HG03060 (cell line): Measurements from ENCODE around the gene RPL35.

Experiments used
- ATAC-seq: cut with Tn5 transposase; IDR thresholded peaks from one replicate; pipeline ENCODE4 v1.9.1; 2021; ENCODE audit warnings: low read depth, moderate number of reproducible peaks; ENCODE audit not compliant: unreplicated experiment

Gene RPL35

GRCh38 chr9:124828489-124829333 is 33.0 kb downstream of the RPL35 start:
- no peak for ATAC-seq

GRCh38 chr9:124820698-124821623 is 40.8 kb downstream of the RPL35 start:
- no peak for ATAC-seq

- ATAC-seq = no peak
Observed at GRCh38 chr9:124818431-124819281, 43.1 kb downstream of the RPL35 start.

GRCh38 chr9:124815601-124816000 is 46.2 kb downstream of the RPL35 start:
- no peak for ATAC-seq

- no peak for ATAC-seq
Observed at GRCh38 chr9:124814164-124814535, 47.6 kb downstream of the RPL35 start.

- ATAC-seq = no peak
Observed at GRCh38 chr9:124813501-124814163, 48.1 kb downstream of the RPL35 start.

- ATAC-seq = no peak
Observed at GRCh38 chr9:124813041-124813440, 48.7 kb downstream of the RPL35 start.

- no peak for ATAC-seq
Observed at GRCh38 chr9:124812441-124812876, 49.3 kb downstream of the RPL35 start.

- ATAC-seq = no peak
Observed at GRCh38 chr9:124810663-124811355, 50.9 kb downstream of the RPL35 start.

- ATAC-seq = no peak
Observed at GRCh38 chr9:124809741-124810500, 51.8 kb downstream of the RPL35 start.

- ATAC-seq = no peak
Observed at GRCh38 chr9:124809211-124809610, 52.5 kb downstream of the RPL35 start.

- ATAC-seq = no peak
Observed at GRCh38 chr9:124808246-124808956, 53.4 kb downstream of the RPL35 start.
